HCT116 (cell line): ENCODE data around the gene CDK11A. TPM values are rescaled to one million over a fixed set of nuclear protein-coding genes. Genes with fewer than 3 reads are reported as not detected.
A peak's percentile ranks its signal among the peaks of the same experiment; 100 is the strongest.

Experiments
- ATAC-seq: fragments of 200-7000 bp; cut with Tn5 transposase; 2 replicates; pipeline ENCODE4 v1.9.1; 2020; ENCODE audit warnings: mild to moderate bottlenecking, moderate library complexity
- BruUV-seq: library from RNA; stranded (reverse); fragments of 400-500 nt; replicated peaks from 2 replicates; lab custom pipeline; 2021; lab: Mats Ljungman, UMichigan
- CTCF ChIA-PET: fragments of 300-600 bp; sonication (Branson Sonifier 250); formaldehyde crosslinking; loops from one replicate; lab custom pipeline; 2021; ENCODE audit warnings: antibody characterized with exemption; lab: Charles Lee
- POLR2A ChIA-PET: fragments of 300-600, 350-600 bp; sonication (Branson Sonifier 250); formaldehyde crosslinking; loops from one replicate; lab custom pipeline; 2021; ENCODE audit warnings: antibody characterized with exemption; lab: Charles Lee
- RAD21 ChIA-PET, 2 experiments: fragments of 300-600 bp; sonication (Branson Sonifier 250); formaldehyde crosslinking; loops; one replicate each; lab custom pipeline; 2023; ENCODE audit warnings: low total read pairs in 2 of 2; ENCODE audit not compliant: uncharacterized antibody in 2 of 2, unreplicated experiment in 2 of 2, low non-redundant PET in 1 of 2; lab: Charles Lee
- DNase-seq: peaks from one replicate; pipeline ENCODE4 v3.0.0-alpha.2; 2010; ENCODE audit warnings: low read depth, low spot score
- H2AFZ ChIP-seq: fragments of 200-600 bp; shearing (Covaris generic), sonication (generic); 2 replicates; pipeline ENCODE4 v1.6.1; 2017; ENCODE audit warnings: low read depth, mixed run types, mixed read lengths, antibody characterized with exemption, low read length; ENCODE audit not compliant: poor library complexity, severe bottlenecking
- H3K27ac ChIP-seq: 2 replicates; pipeline ENCODE4 v1.5.1; 2012; ENCODE audit warnings: low read depth, low read length
- H3K27me3 ChIP-seq: fragments of 200-600 bp; sonication (generic); 2 replicates; pipeline ENCODE4 v1.6.1; 2016; ENCODE audit warnings: mixed run types, low read length, mixed read lengths; ENCODE audit not compliant: insufficient read depth
- H3K36me3 ChIP-seq, 2 experiments: fragments of 200-500 bp in 1 of 2; fragments of 200-600 bp in 1 of 2; sonication (Bioruptor generic) in 1 of 2; sonication (generic) in 1 of 2; 2 replicates each; pipeline versions ENCODE4 v1.5.1 to v1.6.1; 2014 to 2016; ENCODE audit warnings: low read length in 2 of 2, inconsistent platforms in 1 of 2, mixed read lengths in 1 of 2, mixed run types in 1 of 2; ENCODE audit not compliant: insufficient read depth in 2 of 2, control insufficient read depth in 1 of 2
- H3K4me1 ChIP-seq, 2 experiments: fragments of 200-600 bp in 1 of 2; sonication (generic) in 1 of 2; 2 replicates each; pipeline versions ENCODE4 v1.5.1 to v1.6.1; 2012 to 2017; ENCODE audit warnings: low read length in 2 of 2, inconsistent platforms in 1 of 2, mild to moderate bottlenecking in 1 of 2, mixed read lengths in 1 of 2, mixed run types in 1 of 2, moderate library complexity in 1 of 2; ENCODE audit not compliant: insufficient read depth in 2 of 2, control insufficient read depth in 1 of 2
- H3K4me2 ChIP-seq: fragments of 200-600 bp; sonication (generic); 2 replicates; pipeline ENCODE4 v1.6.1; 2017; ENCODE audit warnings: mixed run types, low read length, mixed read lengths
- H3K4me3 ChIP-seq, 2 experiments: fragments of 200-600 bp in 1 of 2; sonication (generic) in 1 of 2; replicated peaks in 1 of 2; 2 replicates each; pipeline ENCODE4 v1.5.1; 2011 to 2016; ENCODE audit warnings: low read length in 2 of 2, control low read depth in 1 of 2, low read depth in 1 of 2, mild to moderate bottlenecking in 1 of 2, mixed read lengths in 1 of 2, mixed run types in 1 of 2
- H3K79me2 ChIP-seq: fragments of 200-600 bp; sonication (generic); 2 replicates; pipeline ENCODE4 v1.6.1; 2017; ENCODE audit warnings: mild to moderate bottlenecking, mixed run types, low read length, moderate library complexity, mixed read lengths; ENCODE audit not compliant: insufficient read depth
- H3K9ac ChIP-seq: fragments of 200-600 bp; sonication (generic); 2 replicates; pipeline ENCODE4 v1.6.1; 2016; ENCODE audit warnings: low read length, mixed read lengths
- H3K9me2 ChIP-seq: fragments of 200-600 bp; sonication (generic), shearing (Covaris generic); 2 replicates; pipeline ENCODE4 v1.6.1; 2017; ENCODE audit warnings: mixed run types, mild to moderate bottlenecking, moderate library complexity; ENCODE audit not compliant: insufficient read depth
- H3K9me3 ChIP-seq, 2 experiments: fragments of 200-500 bp in 1 of 2; fragments of 200-600 bp in 1 of 2; sonication (Bioruptor generic) in 1 of 2; sonication (generic) in 1 of 2; 2 replicates each; pipeline ENCODE4 v1.6.1; 2014 to 2017; ENCODE audit warnings: low read length in 2 of 2, mixed read lengths in 2 of 2, inconsistent platforms in 1 of 2, low read depth in 1 of 2, mild to moderate bottlenecking in 1 of 2, mixed run types in 1 of 2, moderate library complexity in 1 of 2; ENCODE audit not compliant: control insufficient read depth in 1 of 2, insufficient read depth in 1 of 2
- H4K20me1 ChIP-seq: fragments of 200-600 bp; sonication (generic), shearing (Covaris generic); 2 replicates; pipeline ENCODE4 v1.6.1; 2017; ENCODE audit warnings: mixed run types, mild to moderate bottlenecking, moderate library complexity; ENCODE audit not compliant: insufficient read depth
- CBX3 ChIP-seq: IDR thresholded peaks from 2 replicates; pipeline ENCODE4 v1.6.1; 2012; ENCODE audit warnings: low read depth
- CEBPB ChIP-seq: IDR thresholded peaks from 2 replicates; pipeline ENCODE4 v1.6.1; 2012; ENCODE audit warnings: low read depth
- CTCF ChIP-seq, 3 experiments: fragments of 200-600 bp in 1 of 3; sonication (generic) in 1 of 3; IDR thresholded peaks in 2 of 3; conservative IDR thresholded peaks in 1 of 3; 2 replicates each; pipeline ENCODE4 v1.5.1; 2012 to 2017; ENCODE audit warnings: low read depth in 2 of 3, low read length in 2 of 3, antibody characterized with exemption in 1 of 3, borderline replicate concordance in 1 of 3, control low read depth in 1 of 3, mild to moderate bottlenecking in 1 of 3, mixed read lengths in 1 of 3, mixed run types in 1 of 3, moderate library complexity in 1 of 3; ENCODE audit not compliant: insufficient read depth in 1 of 3
- ELF1 ChIP-seq: IDR thresholded peaks from 2 replicates; pipeline ENCODE4 v1.6.1; 2012; ENCODE audit warnings: low read depth, borderline replicate concordance
- EZH2phosphoT487 ChIP-seq: fragments of 200-600 bp; IDR thresholded peaks from 2 replicates; pipeline ENCODE4 v1.6.1; 2018; ENCODE audit warnings: antibody characterized with exemption, borderline replicate concordance
- RAD21 ChIP-seq: IDR thresholded peaks from 2 replicates; pipeline ENCODE4 v1.6.1; 2012; ENCODE audit warnings: low read depth, mild to moderate bottlenecking
- REST ChIP-seq: IDR thresholded peaks from 2 replicates; pipeline ENCODE4 v1.6.1; 2012; ENCODE audit warnings: low read depth
- SIN3A ChIP-seq: IDR thresholded peaks from 2 replicates; pipeline ENCODE4 v1.6.1; 2012; ENCODE audit warnings: low read depth
- SP1 ChIP-seq: IDR thresholded peaks from 2 replicates; pipeline ENCODE4 v1.6.1; 2012; ENCODE audit warnings: low read depth
- TCF7L2 ChIP-seq: IDR thresholded peaks from 2 replicates; pipeline ENCODE4 v1.7.0; 2011; ENCODE audit warnings: borderline replicate concordance, inconsistent platforms; ENCODE audit not compliant: insufficient read depth, insufficient read length; ENCODE audit errors: extremely low read depth
- intact Hi-C: fragments of 100-400 bp; cut with micrococcal nuclease; formaldehyde crosslinking; loops from 2 replicates; pipeline ENCODE4 v1.10.0; 2022
- total RNA-seq: library from RNA; stranded (reverse); gene quantifications from one replicate; pipeline ENCODE4 v1.2.1, GENCODE V29; 2021; ENCODE audit not compliant: unreplicated experiment

CDK11A gene
- total RNA-seq, 1 experiment from 2014 or later = 61.0 TPM

- Histone ChIP-seq H3K4me1 (peaks cover 18 to 28% of the 10 kb centered on the region in 2 experiments), H3K79me2 (peaks cover 52% of the 10 kb centered on the region), H3K4me3 (no peak overlapping the region), H2AFZ (no peak overlapping the region), H3K9me2 (no peaks in the 10 kb centered on the region), H3K36me3 (peaks cover 7 to 57% of the 10 kb centered on the region in 2 experiments), H3K27ac (peak overlapping the region; percentile 91), H4K20me1 (no peaks in the 10 kb centered on the region), H3K27me3 (no peaks in the 10 kb centered on the region), H3K9me3 (no peaks in the 10 kb centered on the region), H3K4me2 (no peak overlapping the region), H3K9ac (no peak overlapping the region)
- BruUV-seq = no TSS peak
- intact Hi-C loops = no loop called here
- RAD21 ChIA-PET = no interaction called here
- TF ChIP-seq REST (no peak), SIN3A (no peak), EZH2phosphoT487 (no peak), CTCF (IDR thresholded peaks at IDR 0.05 in 2 of 3, conservative IDR thresholded peaks at IDR 0.05 in 1 of 3; ENCODE audit: borderline replicate concordance in 1 of 3, insufficient read depth in 1 of 3, low read depth in 2 of 3, low read length in 2 of 3) (no peak), SP1 (no peak), RAD21 (no peak), CEBPB (no peak), TCF7L2 (no peak), ELF1 (no peak), CBX3 (no peak)
- ATAC-seq (no peak), DNase-seq (no peak)
- POLR2A ChIA-PET = no interaction called here
- CTCF ChIA-PET = no interaction called here
Measured at GRCh38 chr1:1757422-1758058, 33.4 kb upstream of the CDK11A start.
